HUES6 (cell line): ENCODE measurements around the gene SUPT20H.

Experiments
- H3K27ac ChIP-seq: 2 replicates; pipeline ENCODE4 v1.7.0; 2013; ENCODE audit warnings: low read depth, mild to moderate bottlenecking, low read length, inconsistent platforms
- H3K27me3 ChIP-seq: 2 replicates; pipeline ENCODE4 v1.6.1; 2013; ENCODE audit warnings: low read length; ENCODE audit not compliant: control insufficient read depth, insufficient read depth
- H3K36me3 ChIP-seq: 2 replicates; pipeline ENCODE4 v1.6.1; 2013; ENCODE audit warnings: low read length; ENCODE audit not compliant: control insufficient read depth, insufficient read depth
- H3K4me1 ChIP-seq: 2 replicates; pipeline ENCODE4 v1.6.1; 2013; ENCODE audit warnings: low read length; ENCODE audit not compliant: control insufficient read depth, insufficient read depth
- H3K4me3 ChIP-seq: 2 replicates; pipeline ENCODE4 v1.5.1; 2013; ENCODE audit warnings: low read depth, low read length
- H3K9ac ChIP-seq: one replicate; pipeline ENCODE4 v1.6.1; 2013; ENCODE audit warnings: mild to moderate bottlenecking, low read length
- H3K9me3 ChIP-seq: 2 replicates; pipeline ENCODE4 v1.6.1; 2013; ENCODE audit warnings: low read depth, low read length; ENCODE audit not compliant: control insufficient read depth, insufficient read depth

Gene SUPT20H

GRCh38 chr13:37040789-37041188 is 18.7 kb downstream of the SUPT20H start:
- H3K9me3 ChIP-seq: no peaks in the 10 kb centered on the region
- H3K4me1 ChIP-seq: no peaks in the 10 kb centered on the region
- no peak overlapping the region for H3K9ac ChIP-seq
- no peaks in the 10 kb centered on the region for H3K27me3 ChIP-seq
- no peak overlapping the region for H3K4me3 ChIP-seq
- H3K27ac ChIP-seq: no peak overlapping the region
- H3K36me3 ChIP-seq: peaks cover 94% of the 10 kb centered on the region

DNA sequence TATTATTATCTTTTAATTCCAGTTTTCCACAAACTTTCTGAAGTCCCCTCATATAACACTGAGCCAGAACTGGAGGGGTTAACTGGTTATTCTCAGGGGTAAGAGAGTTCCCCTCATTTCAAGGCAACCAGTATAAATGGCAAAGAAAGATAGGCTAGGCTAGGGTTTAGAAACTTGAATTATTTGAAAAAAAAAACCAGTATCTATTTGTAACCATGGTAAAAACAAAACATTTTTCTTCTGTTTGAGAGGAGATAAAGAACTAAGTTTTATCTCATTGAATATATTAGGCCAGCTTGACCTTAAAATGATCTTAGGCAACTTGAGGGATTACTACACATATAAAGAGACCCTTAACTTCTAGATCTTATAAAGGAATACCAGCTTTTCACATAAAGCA is 19.6 kb downstream of the SUPT20H start:
- Histone ChIP-seq H3K9ac (no peak overlapping the region), H3K4me1 (no peaks in the 10 kb centered on the region), H3K9me3 (no peaks in the 10 kb centered on the region), H3K4me3 (no peak overlapping the region), H3K27me3 (no peaks in the 10 kb centered on the region), H3K27ac (no peak overlapping the region), H3K36me3 (peaks cover 98% of the 10 kb centered on the region)

DNA sequence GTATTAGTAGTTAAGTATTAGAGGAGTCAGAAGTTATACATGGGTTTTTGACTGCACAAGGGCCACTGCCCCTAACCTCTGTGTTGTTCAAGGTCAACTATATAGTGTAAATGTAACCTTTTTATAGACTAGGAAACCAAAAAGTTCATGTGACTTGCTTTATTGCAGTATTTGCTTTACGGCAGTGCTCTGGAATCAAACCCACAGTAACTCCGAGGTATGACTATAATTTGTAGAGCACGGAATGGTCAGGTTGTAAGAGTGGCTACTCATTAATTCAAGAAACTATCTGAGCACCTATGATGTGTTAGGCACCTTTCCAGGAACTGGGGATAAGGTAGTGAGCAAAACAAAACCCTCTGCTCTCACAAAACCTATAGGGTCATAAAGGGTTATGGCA is 22.2 kb downstream of the SUPT20H start:
- Histone ChIP-seq H3K9ac (no peak overlapping the region), H3K9me3 (no peaks in the 10 kb centered on the region), H3K27ac (no peak overlapping the region), H3K4me1 (no peaks in the 10 kb centered on the region), H3K4me3 (no peak overlapping the region), H3K36me3 (peaks cover 97% of the 10 kb centered on the region), H3K27me3 (no peaks in the 10 kb centered on the region)

GRCh38 chr13:37029617-37030016 is 29.9 kb downstream of the SUPT20H start:
- H3K9ac ChIP-seq: no peak overlapping the region
- H3K4me1 ChIP-seq: no peaks in the 10 kb centered on the region
- peaks cover 93% of the 10 kb centered on the region for H3K36me3 ChIP-seq
- H3K9me3 ChIP-seq: no peaks in the 10 kb centered on the region
- no peaks in the 10 kb centered on the region for H3K27me3 ChIP-seq
- H3K27ac ChIP-seq: no peak overlapping the region
- no peak overlapping the region for H3K4me3 ChIP-seq

GRCh38 chr13:37027639-37028038 is 31.8 kb downstream of the SUPT20H start:
- Histone ChIP-seq H3K27me3 (no peaks in the 10 kb centered on the region), H3K4me1 (no peaks in the 10 kb centered on the region), H3K9ac (no peak overlapping the region), H3K9me3 (no peaks in the 10 kb centered on the region), H3K27ac (no peak overlapping the region), H3K4me3 (no peak overlapping the region), H3K36me3 (peaks cover 94% of the 10 kb centered on the region)

GRCh38 chr13:37026771-37027170 is 32.7 kb downstream of the SUPT20H start:
- H3K27me3 ChIP-seq: no peaks in the 10 kb centered on the region
- H3K27ac ChIP-seq: no peak overlapping the region
- H3K9me3 ChIP-seq: no peaks in the 10 kb centered on the region
- H3K36me3 ChIP-seq: peaks cover 94% of the 10 kb centered on the region
- H3K9ac ChIP-seq: no peak overlapping the region
- H3K4me1 ChIP-seq: no peaks in the 10 kb centered on the region
- no peak overlapping the region for H3K4me3 ChIP-seq

- Histone ChIP-seq H3K4me3 (no peak overlapping the region), H3K4me1 (no peaks in the 10 kb centered on the region), H3K9me3 (no peaks in the 10 kb centered on the region), H3K36me3 (peaks cover 97% of the 10 kb centered on the region), H3K27me3 (no peaks in the 10 kb centered on the region), H3K27ac (no peak overlapping the region), H3K9ac (no peak overlapping the region)
Observed at GRCh38 chr13:37023871-37024270, 35.6 kb downstream of the SUPT20H start.

DNA sequence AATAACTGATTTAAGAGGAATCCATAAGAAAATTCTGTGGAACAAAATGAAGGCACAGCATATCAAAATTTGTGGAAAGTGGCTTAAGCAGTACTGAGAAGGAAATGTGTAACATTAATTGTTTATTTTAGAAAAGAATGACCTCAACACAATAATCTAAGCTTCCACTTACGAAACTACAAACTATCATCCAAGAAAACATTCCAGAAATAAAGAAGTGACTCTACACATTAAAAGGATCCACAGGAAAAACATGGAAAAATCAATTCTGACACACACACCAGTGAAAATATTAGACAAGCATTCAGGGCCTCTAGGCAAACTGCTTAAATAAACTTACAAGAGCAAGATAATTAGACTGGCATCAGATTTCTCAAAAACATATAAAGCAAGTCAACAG is 44.9 kb downstream of the SUPT20H start:
- Histone ChIP-seq H3K27me3 (no peaks in the 10 kb centered on the region), H3K4me3 (no peak overlapping the region), H3K9me3 (no peaks in the 10 kb centered on the region), H3K36me3 (peaks cover 94% of the 10 kb centered on the region), H3K4me1 (no peaks in the 10 kb centered on the region), H3K27ac (no peak overlapping the region), H3K9ac (no peak overlapping the region)

GRCh38 chr13:37011788-37012187 is 47.7 kb downstream of the SUPT20H start:
- Histone ChIP-seq H3K4me1 (no peaks in the 10 kb centered on the region), H3K9me3 (no peaks in the 10 kb centered on the region), H3K36me3 (peaks cover 97% of the 10 kb centered on the region), H3K4me3 (no peak overlapping the region), H3K27ac (no peak overlapping the region), H3K9ac (no peak overlapping the region), H3K27me3 (no peaks in the 10 kb centered on the region)

- H3K9ac ChIP-seq: no peak overlapping the region
- no peak overlapping the region for H3K4me3 ChIP-seq
- no peak overlapping the region for H3K27ac ChIP-seq
- H3K9me3 ChIP-seq: no peaks in the 10 kb centered on the region
- H3K4me1 ChIP-seq: no peaks in the 10 kb centered on the region
- no peaks in the 10 kb centered on the region for H3K27me3 ChIP-seq
- peaks cover 99% of the 10 kb centered on the region for H3K36me3 ChIP-seq
Observed at GRCh38 chr13:37011002-37011401, 48.5 kb downstream of the SUPT20H start.

DNA sequence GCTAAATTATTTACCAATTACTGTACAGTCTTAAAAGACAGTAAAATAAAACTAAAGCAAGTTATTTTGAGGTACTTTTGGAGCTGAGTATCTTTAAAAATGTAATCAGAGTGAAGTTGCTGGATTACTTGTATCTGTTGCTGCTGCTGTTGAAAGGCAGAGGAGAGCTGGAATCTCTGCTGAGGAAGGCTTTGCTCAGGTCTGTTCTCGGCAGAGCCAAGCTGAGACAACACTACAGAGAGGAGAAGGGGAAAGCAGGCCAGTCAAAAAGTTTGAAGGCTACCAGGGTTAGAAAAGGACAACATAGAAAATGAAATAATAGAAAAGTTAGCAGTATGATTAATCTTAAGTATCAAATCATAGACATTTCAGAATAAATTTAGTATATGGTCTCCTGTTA is 49.1 kb downstream of the SUPT20H start:
- Histone ChIP-seq H3K4me1 (no peaks in the 10 kb centered on the region), H3K4me3 (no peak overlapping the region), H3K9me3 (no peaks in the 10 kb centered on the region), H3K9ac (no peak overlapping the region), H3K36me3 (peaks cover 99% of the 10 kb centered on the region), H3K27me3 (no peaks in the 10 kb centered on the region), H3K27ac (no peak overlapping the region)

DNA sequence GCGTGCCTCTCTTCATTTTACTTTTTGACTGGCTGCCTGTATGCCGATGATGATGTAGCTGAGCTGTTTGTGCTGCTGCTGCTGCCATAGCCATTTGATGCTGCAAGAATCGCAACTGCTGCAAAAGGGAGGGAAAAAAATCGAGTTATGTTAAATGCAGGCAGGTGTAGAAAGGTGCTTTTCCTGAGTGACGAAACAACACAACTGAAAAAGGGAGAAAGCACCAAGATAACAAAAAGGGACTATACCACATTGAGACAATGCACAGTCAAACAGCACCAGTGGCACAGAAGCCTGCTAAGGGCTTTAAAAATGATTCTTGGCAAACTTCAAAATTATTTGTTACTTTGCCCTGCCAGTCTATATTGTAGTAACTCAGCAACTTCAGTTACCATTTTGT is 49.8 kb downstream of the SUPT20H start:
- Histone ChIP-seq H3K36me3 (peaks cover 100% of the 10 kb centered on the region), H3K27ac (peak overlapping the region; percentile 26; the same call in 1 of the 2 replicates), H3K9ac (no peak overlapping the region), H3K4me1 (no peaks in the 10 kb centered on the region), H3K4me3 (no peak overlapping the region), H3K27me3 (no peaks in the 10 kb centered on the region), H3K9me3 (no peaks in the 10 kb centered on the region)
